ENCODE measurements around the gene LMNA.

LMNA gene

GRCh38 chr1:156072251-156072650, 42.3 kb upstream of the LMNA start:
- DNase-seq (ENCODE audit: low spot score), result no peak
- CTCF ChIA-PET, result no interaction called here
- no peak for TF ChIP-seq CTCF (conservative IDR thresholded peaks at IDR 0.05; ENCODE audit: low read depth)
- POLR2A ChIA-PET (ENCODE audit: low non-redundant PET), result interaction anchor here (0.6 kb wide), 1 partner anchor 15 kb away, joined by 3 read pairs; no protein-coding TSS in a partner anchor
- H3K27ac ChIP-seq, result no peak overlapping the region; the same call in 1 of the 2 replicates

DNA sequence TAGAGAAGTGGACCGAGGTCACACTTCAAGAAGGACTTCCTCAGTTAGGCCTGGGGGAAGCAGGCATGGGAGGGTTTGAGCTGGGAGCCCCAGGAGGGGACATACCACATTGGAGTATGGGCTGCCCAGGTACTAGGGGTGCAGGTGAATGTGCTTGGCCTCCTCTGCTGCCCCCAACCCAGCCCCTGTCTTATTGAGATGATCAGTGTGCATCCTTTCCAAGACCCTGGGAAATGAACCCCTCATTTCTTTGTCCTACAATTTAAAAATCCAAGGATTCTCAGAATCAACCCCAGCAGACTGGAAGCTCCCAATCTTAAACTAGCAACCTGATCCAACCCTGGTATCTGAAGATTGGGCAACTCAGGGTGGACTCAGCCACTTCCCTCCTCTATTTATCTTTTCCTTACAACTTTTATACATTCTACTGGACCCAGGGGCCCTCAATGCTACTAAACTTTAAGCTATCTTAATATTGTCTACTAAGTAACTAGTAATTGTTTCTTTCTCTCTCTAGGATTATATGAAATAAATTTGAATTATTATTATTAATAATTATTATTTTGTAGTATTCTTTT, 41.3 kb upstream of the LMNA start:
- TF ChIP-seq CTCF (conservative IDR thresholded peaks at IDR 0.05; ENCODE audit: low read depth), result no peak
- ChIA-PET POLR2A (ENCODE audit: low non-redundant PET) (no interaction called here), CTCF (interaction anchor here (0.6 to 0.7 kb wide), 3 partner anchors 8 to 57 kb away, joined by 5 read pairs; partner anchors contain the start of gene UBQLN4)
- H3K27ac ChIP-seq, result no peak overlapping the region; the same call in 1 of the 2 replicates
- no peak for DNase-seq (ENCODE audit: low spot score)

- no peak for TF ChIP-seq CTCF (conservative IDR thresholded peaks at IDR 0.05; ENCODE audit: low read depth)
- DNase-seq (ENCODE audit: low spot score), result no peak
- ChIA-PET POLR2A (ENCODE audit: low non-redundant PET) (no interaction called here), CTCF (interaction anchor here (0.6 to 0.7 kb wide), 3 partner anchors 8 to 56 kb away, joined by 5 read pairs; partner anchors contain the start of gene UBQLN4)
- H3K27ac ChIP-seq, result no peak overlapping the region
These were observed 40.8 kb upstream of the LMNA start for GRCh38 chr1:156073740-156074139.

DNA sequence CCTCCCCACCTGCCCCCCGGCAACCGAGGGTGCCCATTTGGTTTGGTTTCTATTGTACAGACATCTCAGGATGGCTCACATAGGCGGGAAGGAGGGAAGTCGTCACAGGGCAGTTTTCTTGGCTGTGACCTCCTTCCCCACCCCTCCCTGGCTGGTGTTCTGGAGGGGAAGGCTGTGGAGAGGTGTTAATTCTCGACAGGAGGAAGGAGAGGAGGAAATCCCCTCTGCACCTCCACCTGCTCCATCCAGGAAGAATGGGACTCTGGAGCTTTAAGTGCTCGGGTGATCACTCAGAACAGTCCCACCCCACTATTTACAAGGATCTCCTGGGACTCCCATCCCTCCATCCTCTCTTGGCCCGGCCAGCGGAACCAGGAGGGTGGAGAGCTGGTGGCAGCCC, 39.9 kb upstream of the LMNA start:
- ChIA-PET CTCF (interaction anchor here (1.6 kb wide), 1 partner anchor 8 kb away, joined by 4 read pairs; no protein-coding TSS in a partner anchor), POLR2A (ENCODE audit: low non-redundant PET) (no interaction called here)
- H3K27ac ChIP-seq, result peak overlapping the region; percentile 16; the same call in 1 of the 2 replicates
- TF ChIP-seq CTCF (conservative IDR thresholded peaks at IDR 0.05; ENCODE audit: low read depth), result no peak
- no peak for DNase-seq (ENCODE audit: low spot score)

DNA sequence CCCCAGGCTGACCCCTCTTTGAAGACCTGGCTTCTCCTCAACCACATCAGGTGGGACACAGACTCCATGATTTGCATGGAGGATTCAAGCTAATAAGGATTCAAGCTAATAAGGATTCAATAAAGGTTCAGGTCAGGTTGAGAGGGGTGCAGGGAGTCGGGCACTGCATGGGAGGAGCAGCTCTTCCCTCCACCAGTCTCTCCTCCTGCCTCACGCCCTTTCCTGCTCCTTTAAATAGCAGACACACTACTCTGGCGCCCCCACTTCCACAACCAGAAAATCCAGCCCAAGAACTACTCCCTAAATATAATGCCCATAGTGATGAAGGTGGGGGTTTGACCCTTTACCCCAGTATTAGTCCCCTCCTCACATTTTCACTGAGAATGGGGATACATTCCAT, 39.3 kb upstream of the LMNA start:
- no peak for DNase-seq (ENCODE audit: low spot score)
- POLR2A ChIA-PET (ENCODE audit: low non-redundant PET), result no interaction called here
- H3K27ac ChIP-seq, result peak overlapping the region; percentile 16; the same call in 1 of the 2 replicates
- no peak for TF ChIP-seq CTCF (conservative IDR thresholded peaks at IDR 0.05; ENCODE audit: low read depth)
- CTCF ChIA-PET, result interaction anchor here (1.6 kb wide), 1 partner anchor 8 kb away, joined by 4 read pairs; no protein-coding TSS in a partner anchor

DNA sequence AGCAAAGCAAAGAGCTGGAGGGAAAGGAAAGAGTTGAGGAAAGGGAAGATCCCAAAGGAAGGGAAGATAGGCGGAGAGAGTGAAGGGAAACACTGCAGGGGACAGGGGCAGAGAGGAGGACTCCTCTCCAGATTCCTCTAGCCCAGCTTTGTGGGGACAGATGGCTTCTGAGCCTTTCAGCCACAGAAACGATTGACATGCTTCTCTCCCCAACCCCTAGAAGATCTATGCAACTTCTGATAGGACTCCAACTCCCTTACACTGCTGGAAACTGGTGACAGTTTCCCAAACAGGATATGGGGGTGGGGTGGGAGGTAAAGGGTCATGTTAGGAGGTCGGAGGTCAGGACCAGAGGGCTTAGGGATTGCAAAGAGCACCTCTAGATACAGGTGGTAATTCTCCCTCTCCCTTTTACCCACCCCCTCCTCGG, 38.7 kb upstream of the LMNA start:
- CTCF ChIA-PET, result interaction anchor here (1.6 kb wide), 1 partner anchor 9 kb away, joined by 4 read pairs; no protein-coding TSS in a partner anchor
- POLR2A ChIA-PET (ENCODE audit: low non-redundant PET), result no interaction called here
- DNase-seq (ENCODE audit: low spot score), result no peak
- H3K27ac ChIP-seq, result peak overlapping the region; percentile 15; the same call in 1 of the 2 replicates
- TF ChIP-seq CTCF (conservative IDR thresholded peaks at IDR 0.05; ENCODE audit: low read depth), result no peak

All from RWPE1 (cell line).